HG03097 (cell line): Measurements from ENCODE around the gene LRPPRC.

Source experiments
- ATAC-seq: cut with Tn5 transposase; IDR thresholded peaks from one replicate; pipeline ENCODE4 v1.9.1; 2021; ENCODE audit not compliant: unreplicated experiment, low FRiP score

LRPPRC gene

GRCh38 chr2:43984533-43984932 is 11.3 kb downstream of the LRPPRC start:
- no peak for ATAC-seq

- no peak for ATAC-seq
These were observed 14.9 kb downstream of the LRPPRC start for GRCh38 chr2:43980902-43981301.

GRCh38 chr2:43977677-43978375 is 18.0 kb downstream of the LRPPRC start:
- ATAC-seq: no peak

- no peak for ATAC-seq
These were observed 34.9 kb downstream of the LRPPRC start for GRCh38 chr2:43960921-43961320.

- ATAC-seq: no peak
These were observed 37.2 kb downstream of the LRPPRC start for GRCh38 chr2:43958397-43959275.

- no peak for ATAC-seq
These were observed 45.3 kb downstream of the LRPPRC start for GRCh38 chr2:43950383-43951008.

GRCh38 chr2:43948370-43948769 is 47.4 kb downstream of the LRPPRC start:
- ATAC-seq: no peak

- no peak for ATAC-seq
These were observed 49.1 kb downstream of the LRPPRC start for GRCh38 chr2:43946685-43947084.

- no peak for ATAC-seq
These were observed 50.4 kb downstream of the LRPPRC start for GRCh38 chr2:43945439-43945838.

GRCh38 chr2:43944915-43945314 is 50.9 kb downstream of the LRPPRC start:
- ATAC-seq: no peak

GRCh38 chr2:43943809-43944452 is 51.9 kb downstream of the LRPPRC start:
- ATAC-seq: no peak

GRCh38 chr2:43943323-43943722 is 52.5 kb downstream of the LRPPRC start:
- no peak for ATAC-seq

- ATAC-seq: no peak
These were observed 52.9 kb downstream of the LRPPRC start for GRCh38 chr2:43942881-43943280.

- no peak for ATAC-seq
These were observed 53.8 kb downstream of the LRPPRC start for GRCh38 chr2:43941966-43942365.

GRCh38 chr2:43941359-43941758 is 54.4 kb downstream of the LRPPRC start:
- ATAC-seq: no peak

GRCh38 chr2:43939695-43940256 is 56.0 kb downstream of the LRPPRC start:
- no peak for ATAC-seq

GRCh38 chr2:43937269-43937820 is 58.4 kb downstream of the LRPPRC start:
- no peak for ATAC-seq

GRCh38 chr2:43934567-43934966 is 61.2 kb downstream of the LRPPRC start:
- no peak for ATAC-seq

GRCh38 chr2:43931293-43931692 is 64.5 kb downstream of the LRPPRC start:
- ATAC-seq: no peak

GRCh38 chr2:43927442-43927841 is 68.3 kb downstream of the LRPPRC start:
- no peak for ATAC-seq
